Kidney glomerular epithelial cell (primary cell): ENCODE data around the gene LRRC37B.
"Not testable (repeated sequence)": the region's sequence is repeated elsewhere in the genome, so short reads cannot be mapped to it uniquely, and the experiment has no call there.

ENCODE experiments used
- DNase-seq: peaks from one replicate; lab custom pipeline; 2025; lab: John Stamatoyannopoulos, UW

LRRC37B gene

DNA sequence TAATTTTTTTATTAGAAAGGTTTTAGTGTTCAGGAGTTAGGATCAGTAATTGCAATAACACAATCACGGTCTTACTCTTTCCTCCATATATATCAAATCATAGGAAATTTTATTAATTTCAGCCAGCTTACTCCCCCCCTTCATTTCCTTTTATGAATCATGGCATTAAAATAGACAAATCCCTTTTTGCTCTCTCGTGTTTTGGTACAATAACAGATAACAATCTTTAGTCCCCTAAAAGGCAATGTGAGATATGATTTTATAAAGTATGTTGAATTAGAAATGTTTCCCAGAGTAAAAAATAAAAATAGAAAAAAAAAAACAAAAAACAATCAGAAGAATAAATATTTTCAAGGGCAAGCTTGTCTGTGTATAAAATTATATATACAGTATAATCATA lies 92.5 kb downstream of the LRRC37B start:
- no peak for DNase-seq

DNA sequence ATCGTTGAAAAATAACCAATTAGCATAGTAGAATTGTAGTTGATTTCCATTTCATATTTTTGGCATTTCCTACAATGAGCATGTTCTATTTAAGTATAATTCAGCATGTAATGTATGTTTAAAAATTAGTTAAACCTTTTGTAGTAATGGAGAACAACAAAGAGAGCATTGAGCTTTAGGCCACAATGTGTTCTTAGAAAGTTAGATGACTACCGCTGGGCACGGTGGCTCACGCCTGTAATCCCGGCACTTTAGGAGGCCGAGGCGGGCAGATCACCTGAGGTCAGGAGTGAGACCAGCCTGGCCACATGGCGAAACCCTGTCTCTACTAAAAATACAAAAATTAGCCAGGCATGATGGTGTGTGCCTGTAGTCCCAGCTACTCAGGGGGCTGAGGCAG lies 93.1 kb downstream of the LRRC37B start:
- not testable (repeated sequence) for DNase-seq

DNA sequence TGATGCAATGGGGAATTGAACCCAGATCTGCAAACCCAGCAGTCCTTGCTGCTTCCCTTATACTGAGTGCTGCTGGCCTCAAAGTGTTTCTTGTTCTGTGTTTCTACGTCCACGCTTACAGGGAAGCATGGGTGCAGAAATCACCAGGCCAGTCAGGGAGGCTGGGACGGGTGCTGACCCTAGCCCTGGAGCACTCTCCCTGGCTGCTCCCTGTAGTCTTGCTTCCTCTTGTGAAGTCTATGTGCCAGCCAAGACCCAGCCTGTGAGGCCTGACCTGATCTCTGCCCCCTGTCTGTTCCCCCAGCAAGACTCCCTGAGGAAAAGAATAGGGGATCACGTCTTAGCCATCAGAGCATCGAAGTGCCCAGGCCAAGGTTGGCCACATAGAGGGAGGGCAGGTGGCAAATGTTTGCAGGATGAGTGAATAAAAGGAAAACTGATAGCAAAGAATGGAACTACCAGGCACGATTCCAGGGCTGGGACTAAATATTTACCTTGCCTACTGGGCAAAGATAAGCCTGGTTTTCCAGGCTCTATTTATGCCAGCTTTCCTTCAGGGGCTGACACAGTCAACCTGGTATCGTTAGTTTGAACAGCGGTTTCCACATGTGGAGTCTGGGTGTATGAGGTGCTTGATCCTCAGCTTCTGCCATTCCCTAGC lies 93.9 kb downstream of the LRRC37B start:
- DNase-seq = no peak

DNA sequence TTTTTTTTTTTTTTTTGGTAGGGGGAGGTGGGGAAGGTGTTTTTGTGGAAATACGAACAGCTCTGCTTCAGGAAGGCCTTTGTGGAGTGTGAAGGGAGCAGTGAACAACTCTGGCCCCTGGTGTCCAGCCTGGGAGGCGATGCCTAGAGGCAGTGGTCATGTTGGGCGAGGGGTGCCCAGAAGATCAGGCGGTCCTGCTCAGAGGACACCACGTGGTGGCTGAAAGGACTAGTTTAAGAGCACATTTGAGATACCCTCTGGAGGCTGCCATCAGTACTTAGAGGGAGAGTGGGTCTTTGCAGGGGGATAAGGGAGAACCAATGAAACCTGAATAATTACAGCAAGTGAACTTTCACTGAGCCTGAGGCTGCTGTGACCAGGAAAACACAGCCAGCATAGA lies 95.0 kb downstream of the LRRC37B start:
- DNase-seq = no peak

DNA sequence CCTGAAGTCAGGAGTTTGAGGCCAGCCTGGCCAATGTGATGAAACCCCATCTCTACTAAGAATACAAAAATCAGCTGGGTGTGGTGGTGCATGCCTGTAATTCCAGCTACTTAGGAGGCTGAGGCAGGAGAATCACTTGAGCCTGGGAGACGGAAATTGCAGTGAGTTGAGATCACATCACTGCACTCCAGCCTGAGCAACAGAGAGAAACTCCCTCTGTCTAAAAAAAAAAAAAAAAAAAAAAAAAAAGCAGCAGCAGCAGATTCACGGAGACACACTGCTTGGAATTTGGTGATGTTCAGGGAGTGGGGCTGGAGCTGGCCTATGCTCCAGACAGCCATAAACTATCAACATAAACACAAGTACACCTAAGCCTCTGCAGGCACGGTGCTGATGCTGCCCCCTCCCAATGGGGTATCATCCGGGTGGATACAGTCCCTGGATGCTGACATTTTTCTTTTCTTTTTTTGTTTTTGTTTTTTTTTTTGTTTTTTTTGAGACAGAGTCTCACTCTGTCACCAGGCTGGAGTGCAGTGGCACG lies 95.5 kb downstream of the LRRC37B start:
- no peak for DNase-seq
